HG03354 (cell line): ENCODE measurements around the gene CHSY3.
A peak's percentile ranks its signal among the peaks of the same experiment; 100 is the strongest.

Experiments used
- ATAC-seq: cut with Tn5 transposase; IDR thresholded peaks from one replicate; pipeline ENCODE4 v1.9.1; 2021; ENCODE audit warnings: mild to moderate bottlenecking; ENCODE audit not compliant: unreplicated experiment, poor library complexity, severe bottlenecking

Gene CHSY3

DNA sequence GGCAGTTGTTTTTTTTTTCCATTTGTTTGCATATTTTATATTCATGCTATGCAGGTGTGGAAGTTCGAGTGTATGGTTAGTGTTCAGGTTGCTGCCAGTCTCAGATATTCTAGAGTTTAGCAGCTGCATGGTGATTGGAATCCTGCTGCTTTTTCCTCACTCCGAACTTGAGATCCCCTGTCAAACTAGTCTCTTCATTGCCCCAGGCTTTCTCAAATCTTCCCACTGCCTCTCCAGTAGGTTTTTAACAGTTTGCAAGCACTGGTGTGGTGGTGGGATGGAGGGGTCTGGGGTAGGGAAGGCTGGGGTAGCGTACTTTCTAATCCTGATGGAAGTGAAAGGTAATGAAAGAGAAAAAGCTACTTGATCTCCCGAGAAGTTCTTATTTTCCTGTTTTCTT is 112.9 kb downstream of the CHSY3 start:
- ATAC-seq, result no peak

DNA sequence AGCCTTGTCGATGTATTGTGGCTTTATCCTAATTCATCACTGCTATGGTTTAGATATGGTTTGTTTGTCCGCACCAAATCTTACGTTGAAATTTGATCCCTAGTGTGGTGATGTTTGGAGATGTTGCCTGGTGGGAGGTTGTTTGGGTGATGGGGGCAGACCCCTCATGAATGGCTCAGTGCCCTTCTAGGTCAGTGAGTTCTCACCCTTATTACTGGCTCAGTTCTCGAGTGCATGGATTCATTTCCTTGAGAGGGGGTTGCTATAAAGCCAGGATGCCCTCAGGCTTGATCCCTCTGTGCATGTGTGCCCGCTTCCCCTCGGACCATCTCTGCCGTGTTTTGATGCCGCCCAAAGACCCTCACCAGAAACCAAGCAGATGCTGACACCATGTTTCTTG is 114.4 kb downstream of the CHSY3 start:
- ATAC-seq, result no peak

DNA sequence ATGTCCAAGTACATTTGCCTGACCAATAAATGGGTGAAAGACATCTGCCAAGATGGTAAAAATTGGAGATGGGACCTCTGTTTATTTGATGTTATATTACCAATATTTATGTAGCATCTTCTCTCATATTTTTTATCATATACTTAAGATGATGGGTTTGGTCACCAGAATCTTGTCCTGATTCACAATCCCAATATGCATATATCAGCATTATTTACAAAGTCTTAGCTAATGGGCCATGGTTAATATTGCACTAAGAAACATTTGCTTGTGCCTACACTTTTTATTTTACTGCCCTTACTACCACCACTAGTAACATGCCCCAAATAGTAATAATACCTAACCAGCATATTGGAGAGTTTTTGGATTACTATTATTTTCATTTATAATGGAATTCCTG is 116.7 kb downstream of the CHSY3 start:
- ATAC-seq, result no peak

DNA sequence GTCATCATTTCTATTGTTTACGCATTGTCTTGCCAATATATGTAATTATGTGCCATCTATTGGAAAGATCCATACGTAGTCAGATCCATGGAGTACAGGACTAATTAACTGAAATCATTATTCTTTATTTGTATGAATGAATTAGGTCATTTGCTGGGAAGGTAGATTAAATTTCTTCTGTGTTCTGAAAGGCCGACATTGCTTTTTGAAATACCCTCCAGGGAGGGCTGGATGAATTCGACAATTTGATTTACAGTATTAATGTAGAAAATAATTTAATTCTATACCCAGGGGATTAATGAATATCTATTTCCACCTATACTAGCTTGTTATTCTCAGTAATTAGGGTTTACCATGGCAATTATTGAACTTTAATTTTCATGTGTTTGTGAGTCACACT is 117.6 kb downstream of the CHSY3 start:
- ATAC-seq, result no peak

DNA sequence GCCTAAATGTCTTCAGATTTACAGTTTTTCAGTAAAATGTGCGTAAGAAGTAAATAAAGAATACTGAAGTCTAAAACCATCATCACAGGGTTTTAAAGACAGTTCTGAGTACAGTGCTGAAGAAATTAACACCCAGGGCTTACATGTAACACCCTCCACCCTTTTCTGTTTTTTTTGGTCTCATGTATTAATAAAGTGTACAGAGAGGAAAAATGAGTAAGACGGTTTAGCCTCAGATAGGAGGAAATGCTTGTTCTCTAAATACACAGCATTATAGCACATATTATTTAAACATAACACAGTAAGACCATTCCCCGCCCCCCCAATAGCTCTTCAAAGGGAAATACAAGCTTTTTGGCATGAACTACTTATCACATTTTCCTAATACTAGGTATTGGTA is 119.3 kb downstream of the CHSY3 start:
- no peak for ATAC-seq

DNA sequence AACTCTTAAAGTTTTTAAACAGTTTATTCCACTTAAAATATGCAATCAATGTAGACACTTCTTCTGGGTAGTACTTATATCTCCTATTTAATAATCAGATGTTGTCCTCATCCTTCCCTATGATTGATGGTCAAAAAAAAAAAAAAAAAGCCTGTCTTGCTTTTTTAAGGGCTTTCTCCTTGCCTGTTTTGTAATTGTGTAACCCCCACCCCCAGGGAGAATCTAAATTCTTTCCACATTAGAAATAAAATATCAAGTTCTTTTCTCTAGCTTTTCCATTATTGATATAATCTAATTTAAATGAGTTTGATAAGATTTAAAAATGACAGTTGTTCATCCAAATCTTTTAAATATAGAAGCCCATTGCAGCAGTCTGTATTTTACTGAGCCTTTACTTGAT is 119.7 kb downstream of the CHSY3 start:
- no peak for ATAC-seq

DNA sequence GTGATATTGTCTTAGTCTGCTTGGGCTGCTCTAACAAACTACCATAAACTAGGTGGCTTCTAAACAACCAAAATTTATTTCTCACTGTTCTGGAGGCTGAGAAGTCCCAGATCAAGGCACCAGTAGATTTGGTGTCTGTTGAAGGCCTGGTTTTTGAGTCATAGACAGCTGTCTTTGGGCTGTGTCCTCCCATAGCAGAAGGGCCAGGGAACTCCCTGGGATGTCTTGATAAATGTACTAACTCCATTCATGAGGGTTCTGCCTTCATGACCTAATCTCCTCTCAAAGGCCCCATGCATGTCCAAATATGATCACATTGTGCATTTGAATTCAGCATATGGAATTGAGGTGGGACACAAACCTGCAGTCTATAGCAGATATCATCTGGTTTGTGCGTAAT is 121.2 kb downstream of the CHSY3 start:
- no peak for ATAC-seq

DNA sequence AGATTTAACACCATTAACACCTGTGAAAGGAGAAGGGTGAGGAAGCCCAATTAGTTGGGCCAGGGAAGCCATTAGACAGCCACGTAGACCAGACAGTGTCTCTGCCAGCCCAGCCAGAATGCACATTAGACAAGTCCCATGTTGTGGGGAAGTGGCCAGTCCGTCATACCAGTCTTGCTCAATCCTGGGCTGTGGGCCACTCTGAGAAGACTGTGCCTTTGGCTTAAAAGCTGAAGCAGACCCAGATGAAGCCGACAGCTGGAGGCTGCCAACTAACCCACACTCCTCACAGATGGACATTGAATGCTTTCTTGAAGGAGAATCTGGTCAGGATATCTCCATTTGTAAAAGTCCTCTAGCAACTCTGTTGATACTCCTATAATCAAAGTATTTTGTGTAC is 128.5 kb downstream of the CHSY3 start:
- no peak for ATAC-seq

DNA sequence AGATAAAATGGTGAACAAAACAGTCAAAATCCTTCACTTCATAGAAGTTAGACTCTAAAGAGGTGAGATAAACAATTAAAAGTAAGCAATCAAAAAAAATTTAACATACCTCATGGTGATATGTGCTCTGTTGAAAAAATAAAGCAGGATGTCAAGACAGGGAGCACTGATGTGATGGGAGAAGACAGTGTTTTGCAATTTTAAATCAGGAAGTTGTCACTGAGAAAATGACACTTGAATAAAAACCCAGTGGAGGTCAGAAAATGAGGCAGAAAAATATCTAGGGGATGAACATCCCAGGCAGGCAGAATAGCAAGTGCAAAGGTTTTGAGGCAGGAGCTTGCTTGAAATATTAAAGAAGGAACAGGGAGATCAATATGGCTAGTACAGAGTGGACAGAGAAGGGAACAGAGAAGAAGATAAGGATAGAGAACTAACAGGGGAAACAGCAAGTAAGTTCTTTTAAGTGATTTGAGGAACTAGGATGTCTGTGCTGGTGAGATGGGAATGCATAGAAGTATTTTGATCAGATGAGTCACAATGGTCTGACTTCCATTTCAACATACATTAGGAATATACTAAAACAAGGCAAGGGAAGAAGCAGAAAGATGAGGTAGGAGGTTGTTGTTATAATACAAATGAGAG is 130.4 kb downstream of the CHSY3 start:
- ATAC-seq, result no peak

DNA sequence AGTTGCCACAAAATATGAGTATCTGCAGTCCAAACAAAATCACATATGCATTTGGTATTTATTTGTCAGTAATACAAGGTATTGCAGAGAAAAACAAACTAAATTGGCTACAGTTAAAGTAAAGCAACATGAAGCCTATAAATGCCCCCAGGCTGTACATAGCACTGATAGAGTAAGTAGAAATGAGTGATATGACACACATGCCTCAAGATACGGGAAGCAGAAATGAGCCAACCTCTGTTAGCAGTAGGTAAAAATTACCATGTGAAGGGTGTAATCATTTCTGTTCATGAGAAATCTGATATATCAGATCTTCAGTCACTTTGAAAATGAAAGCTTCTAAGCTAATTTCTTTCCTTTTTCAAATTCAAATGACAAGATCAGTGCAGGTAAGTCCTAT is 131.1 kb downstream of the CHSY3 start:
- ATAC-seq, result no peak

DNA sequence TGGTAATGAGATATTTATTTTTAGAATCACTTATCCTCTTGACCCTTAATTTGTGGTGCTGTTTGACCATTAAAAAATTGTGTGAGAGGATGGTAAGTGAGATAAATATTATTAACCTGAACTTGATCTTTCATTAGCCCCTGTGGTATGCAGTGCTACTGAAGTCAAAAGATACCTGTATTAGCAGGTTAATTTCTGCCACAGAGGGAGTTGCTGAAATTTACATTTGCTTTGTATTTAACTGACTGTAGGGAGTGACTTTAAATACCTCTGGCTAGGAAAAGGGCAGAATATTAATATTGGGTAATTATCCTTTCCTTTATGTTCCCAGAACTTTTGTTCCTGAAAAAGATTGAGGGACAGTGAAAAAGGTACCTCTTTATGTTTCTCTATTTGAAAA is 133.6 kb downstream of the CHSY3 start:
- ATAC-seq, result no peak

DNA sequence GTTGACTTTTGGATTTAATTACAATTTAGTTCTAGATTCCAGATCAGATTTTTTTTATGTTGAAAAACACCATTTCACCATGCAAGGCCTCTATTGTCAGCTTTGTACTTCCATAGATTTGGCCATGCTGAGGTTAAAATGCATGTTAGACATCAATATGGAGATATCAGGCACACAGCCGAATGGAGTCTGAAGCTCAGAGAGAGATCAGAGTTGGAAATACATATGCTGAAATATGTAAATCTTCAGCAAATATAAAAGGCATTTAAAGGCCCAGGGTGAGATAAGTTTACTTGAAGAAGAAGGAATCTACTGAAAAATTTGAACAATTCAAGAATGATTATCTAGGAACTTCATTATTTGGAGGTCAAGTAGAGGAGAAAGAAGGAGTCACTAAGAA is 139.6 kb downstream of the CHSY3 start:
- no peak for ATAC-seq

DNA sequence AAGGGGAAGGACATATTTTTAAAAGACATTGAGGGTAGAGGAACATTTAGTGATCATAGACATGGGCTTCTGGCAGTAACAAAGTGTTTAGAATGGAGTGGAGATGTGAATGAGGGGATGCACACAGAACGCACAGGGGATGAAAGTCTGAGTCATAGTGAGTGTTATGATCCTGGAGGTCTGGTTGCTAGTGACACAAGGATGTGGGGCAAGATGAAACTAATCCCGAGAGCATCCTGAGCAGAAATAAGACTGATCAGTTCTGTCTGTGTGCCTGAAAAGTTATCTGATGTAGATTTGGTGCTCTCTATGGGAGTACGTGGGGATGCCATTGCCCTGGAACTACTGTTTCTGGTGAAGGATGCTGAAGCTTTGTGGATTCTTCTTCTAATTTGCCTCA is 141.1 kb downstream of the CHSY3 start:
- ATAC-seq, result peak; percentile 42

DNA sequence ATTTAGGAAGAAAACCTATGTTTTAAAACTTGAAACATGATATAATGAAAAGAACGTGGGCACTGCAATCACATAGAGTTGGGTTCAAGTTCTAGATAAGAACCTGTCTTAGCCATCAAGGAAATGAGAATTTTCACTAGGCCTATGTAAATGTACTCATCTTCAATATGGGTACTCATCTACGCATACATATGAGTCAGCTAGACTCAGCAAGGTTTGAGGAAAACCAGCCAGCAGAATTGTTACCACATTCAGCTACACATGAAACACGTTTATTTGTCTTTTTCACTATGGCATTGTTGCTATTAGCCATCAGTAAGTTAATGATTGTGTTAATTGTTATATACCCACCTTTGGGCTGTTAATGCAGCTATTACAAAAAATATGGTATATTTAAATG is 146.3 kb downstream of the CHSY3 start:
- ATAC-seq, result no peak

DNA sequence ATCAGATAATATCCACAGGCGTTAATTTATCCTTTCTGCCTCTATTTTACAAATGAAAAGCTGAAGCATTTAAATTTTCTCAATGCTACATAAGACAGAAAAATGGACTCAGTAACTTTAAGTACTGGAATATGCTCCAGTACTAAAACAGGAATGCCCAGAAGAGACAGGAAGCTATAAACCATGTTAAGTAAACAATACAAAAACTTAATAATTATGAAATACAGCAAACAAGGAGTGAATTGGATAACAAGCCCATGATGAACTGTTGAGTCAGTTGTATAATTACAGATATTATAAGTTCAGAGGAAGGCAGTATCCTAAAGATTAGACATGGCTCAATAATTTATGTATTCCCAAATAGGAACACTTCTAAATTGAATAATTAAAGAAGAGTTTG is 148.5 kb downstream of the CHSY3 start:
- ATAC-seq, result no peak

DNA sequence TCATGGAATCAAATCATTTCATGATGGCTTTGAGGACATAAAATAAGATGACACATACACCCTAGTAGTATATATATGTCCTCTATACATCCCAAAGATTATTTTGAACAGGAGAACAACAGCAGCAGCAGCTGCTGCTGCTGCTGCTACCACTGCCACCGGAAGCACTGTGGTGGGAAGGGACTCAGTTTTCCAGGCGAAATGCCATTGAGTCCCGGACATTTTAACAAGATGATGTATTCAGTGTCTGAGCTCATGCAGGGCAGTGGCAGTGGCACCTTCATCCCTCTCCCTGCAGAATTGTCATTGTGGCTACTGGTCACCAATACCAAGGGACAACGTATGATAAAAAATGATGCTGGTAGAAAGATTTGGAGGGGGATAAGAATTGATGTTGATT is 151.3 kb downstream of the CHSY3 start:
- no peak for ATAC-seq

DNA sequence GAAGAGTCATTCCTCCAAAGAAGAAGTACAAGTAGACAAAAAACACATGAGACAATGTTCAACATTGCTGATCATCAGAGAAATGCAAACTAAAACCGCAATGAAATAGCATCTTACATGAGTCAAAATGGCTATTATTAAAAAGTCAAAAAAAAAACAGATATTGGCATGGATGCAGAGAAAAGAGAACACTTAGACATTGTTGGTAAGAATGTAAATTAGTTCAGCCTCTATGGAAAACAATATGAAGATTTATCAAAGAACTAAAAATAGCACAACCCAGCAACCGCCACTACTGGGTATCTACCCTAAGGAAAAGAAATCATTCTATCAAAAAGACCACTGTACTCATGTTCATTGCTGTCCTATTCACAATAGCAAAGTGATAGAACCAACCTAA is 157.5 kb downstream of the CHSY3 start:
- no peak for ATAC-seq

DNA sequence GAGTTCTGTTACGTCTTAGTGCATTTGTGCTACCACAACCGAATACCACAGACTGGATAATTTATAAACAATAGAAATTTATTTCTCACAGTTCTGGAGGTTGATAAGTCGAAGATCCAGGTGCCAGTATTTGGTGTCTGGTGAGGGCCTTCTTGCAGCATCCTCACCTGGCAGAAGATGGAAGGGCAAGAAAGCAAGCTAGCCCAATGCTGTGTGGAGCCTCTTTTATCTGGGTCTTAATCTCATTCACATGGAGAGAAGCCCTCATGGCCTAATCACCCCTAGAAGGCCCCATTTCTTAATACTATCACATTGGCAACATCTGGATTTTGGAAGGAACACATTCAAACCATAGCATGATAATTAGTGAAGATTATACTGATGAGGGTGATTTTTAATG is 159.3 kb downstream of the CHSY3 start:
- ATAC-seq, result no peak

DNA sequence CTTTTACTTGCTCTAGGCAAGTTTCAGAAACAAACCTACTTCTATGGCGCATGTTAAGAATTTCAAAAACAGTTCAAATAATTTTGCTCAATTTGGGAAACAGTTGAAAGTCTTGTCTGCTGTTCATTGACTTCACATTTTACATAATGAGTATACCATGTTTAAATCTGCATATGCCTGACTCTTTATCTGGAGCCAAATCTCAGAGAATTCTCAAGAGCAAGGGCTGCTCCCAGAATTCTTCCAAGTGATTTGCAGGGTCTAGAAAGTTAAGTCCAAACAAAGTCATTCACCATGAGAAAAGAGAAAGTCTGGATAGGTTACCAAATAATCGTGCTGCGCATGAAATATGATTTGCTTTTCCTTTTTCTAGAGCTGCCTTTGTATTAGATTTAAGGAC is 160.2 kb downstream of the CHSY3 start:
- no peak for ATAC-seq

DNA sequence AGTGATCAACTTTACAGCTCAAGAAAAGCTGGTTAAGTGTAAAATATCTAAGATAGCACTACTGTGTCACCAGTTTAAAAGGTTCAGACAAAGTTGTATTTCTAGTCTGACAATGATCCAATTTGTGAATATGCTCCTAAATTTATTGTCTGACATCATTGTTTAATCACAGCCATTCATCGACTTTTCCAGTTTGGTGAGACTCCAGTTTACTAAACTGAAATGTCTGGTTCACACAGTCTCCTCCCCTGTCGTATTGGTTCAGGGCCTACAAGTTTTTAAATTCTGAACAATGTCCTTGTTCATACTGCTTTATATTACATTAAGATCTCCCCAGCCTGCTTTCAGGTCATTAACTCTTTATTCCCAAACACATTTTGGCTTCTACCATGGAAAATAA is 161.4 kb downstream of the CHSY3 start:
- ATAC-seq, result no peak

DNA sequence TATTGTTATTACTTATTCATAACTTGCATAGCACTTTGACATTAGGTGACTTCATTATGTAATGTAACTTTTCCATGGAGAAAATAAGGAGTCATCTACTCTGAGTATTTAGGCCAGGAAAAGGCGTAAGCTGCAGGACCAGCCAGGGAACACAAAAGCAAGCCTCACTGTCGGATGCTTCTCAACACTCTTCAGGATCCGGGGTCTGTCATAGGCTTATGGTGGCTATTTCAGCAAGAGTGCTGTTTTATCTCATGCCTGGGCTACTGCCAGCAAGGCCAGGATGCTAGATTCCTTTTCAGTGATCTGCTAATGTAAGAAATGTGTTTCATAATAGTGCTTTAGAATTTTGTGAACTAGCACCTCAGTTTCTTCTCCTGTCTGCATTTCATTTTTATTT is 162.4 kb downstream of the CHSY3 start:
- ATAC-seq, result no peak

DNA sequence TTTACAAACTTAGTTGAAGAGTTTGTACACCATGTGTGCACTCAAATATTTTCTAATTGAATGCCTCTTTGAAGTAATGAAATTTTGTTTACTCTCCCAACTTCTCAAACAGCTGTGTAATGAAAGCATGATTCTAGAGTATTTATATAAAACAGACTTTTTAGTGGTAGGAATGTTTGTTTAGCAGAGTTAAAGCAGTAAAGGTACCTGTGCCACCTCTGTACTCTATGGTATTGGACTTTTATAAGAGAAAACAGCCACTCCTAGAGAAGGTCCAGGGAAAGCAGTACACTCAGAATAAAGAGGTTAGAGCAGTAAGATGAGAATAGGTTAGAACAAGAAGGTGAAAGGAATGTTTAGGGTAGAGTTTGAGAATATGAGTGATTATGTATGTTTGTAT is 163.1 kb downstream of the CHSY3 start:
- no peak for ATAC-seq
